ENCODE results near the gene ACP6.

ACP6 gene

GRCh38 chr1:147630022-147630421 is 40.3 kb downstream of the ACP6 start:
- H3K9me3 ChIP-seq = no peaks in the 10 kb centered on the region
- H3K27ac ChIP-seq = peak overlapping the region; percentile 83
- H3K4me1 ChIP-seq (ENCODE audit: control insufficient read depth in 1 of 2, insufficient read depth in 1 of 2, low read depth in 1 of 2, low read length in 1 of 2) = peaks cover 72 to 78% of the 10 kb centered on the region in 2 experiments
- no peak overlapping the region for H3K4me3 ChIP-seq (ENCODE audit: low read depth in 1 of 2, low read length in 1 of 2)
- peaks cover 27% of the 10 kb centered on the region for H3K36me3 ChIP-seq
- no peaks in the 10 kb centered on the region for H3K27me3 ChIP-seq
- TF ChIP-seq CTCF (IDR thresholded peaks at IDR 0.05) = no peak

- Histone ChIP-seq H3K27ac (peak overlapping the region; percentile 83), H3K27me3 (no peaks in the 10 kb centered on the region), H3K36me3 (peaks cover 40% of the 10 kb centered on the region), H3K9me3 (no peaks in the 10 kb centered on the region), H3K4me3 (ENCODE audit: low read depth in 1 of 2, low read length in 1 of 2) (peak overlapping the region; percentile 7 to 18), H3K4me1 (ENCODE audit: control insufficient read depth in 1 of 2, insufficient read depth in 1 of 2, low read depth in 1 of 2, low read length in 1 of 2) (peaks cover 59 to 66% of the 10 kb centered on the region in 2 experiments)
- no peak for TF ChIP-seq CTCF (IDR thresholded peaks at IDR 0.05)
These were observed 41.9 kb downstream of the ACP6 start for GRCh38 chr1:147628441-147628840.

GRCh38 chr1:147627435-147628110 is 42.8 kb downstream of the ACP6 start:
- Histone ChIP-seq H3K4me3 (ENCODE audit: low read depth in 1 of 2, low read length in 1 of 2) (peak overlapping the region in 1 of 2 experiments; percentile 7), H3K4me1 (ENCODE audit: control insufficient read depth in 1 of 2, insufficient read depth in 1 of 2, low read depth in 1 of 2, low read length in 1 of 2) (peaks cover 58 to 66% of the 10 kb centered on the region in 2 experiments), H3K27me3 (no peaks in the 10 kb centered on the region), H3K27ac (peak overlapping the region; percentile 83), H3K36me3 (peaks cover 37% of the 10 kb centered on the region), H3K9me3 (no peaks in the 10 kb centered on the region)
- peak; percentile 94 for TF ChIP-seq CTCF (IDR thresholded peaks at IDR 0.05)

GRCh38 chr1:147626739-147627138 is 43.6 kb downstream of the ACP6 start:
- Histone ChIP-seq H3K27ac (peak overlapping the region; percentile 83), H3K4me3 (ENCODE audit: low read depth in 1 of 2, low read length in 1 of 2) (no peak overlapping the region), H3K36me3 (peaks cover 31% of the 10 kb centered on the region), H3K9me3 (no peaks in the 10 kb centered on the region), H3K27me3 (no peaks in the 10 kb centered on the region), H3K4me1 (ENCODE audit: control insufficient read depth in 1 of 2, insufficient read depth in 1 of 2, low read depth in 1 of 2, low read length in 1 of 2) (peaks cover 58 to 66% of the 10 kb centered on the region in 2 experiments)
- TF ChIP-seq CTCF (IDR thresholded peaks at IDR 0.05) = no peak

GRCh38 chr1:147626291-147626690 is 44.0 kb downstream of the ACP6 start:
- Histone ChIP-seq H3K36me3 (peaks cover 35% of the 10 kb centered on the region), H3K27ac (peak overlapping the region; percentile 69), H3K27me3 (no peaks in the 10 kb centered on the region), H3K9me3 (no peaks in the 10 kb centered on the region), H3K4me3 (ENCODE audit: low read depth in 1 of 2, low read length in 1 of 2) (no peak overlapping the region), H3K4me1 (ENCODE audit: control insufficient read depth in 1 of 2, insufficient read depth in 1 of 2, low read depth in 1 of 2, low read length in 1 of 2) (peaks cover 58 to 66% of the 10 kb centered on the region in 2 experiments)
- TF ChIP-seq CTCF (IDR thresholded peaks at IDR 0.05) = no peak
